Upper lobe of left lung (tissue), 6 donors: Measurements from ENCODE around the gene MEIOB. TPM values are rescaled to one million over a fixed set of nuclear protein-coding genes. Genes with fewer than 3 reads are reported as not detected.

ENCODE experiments used
- ATAC-seq, 2 donors: fragments of 200-7000 bp; cut with Tn5 transposase; one replicate each; pipeline ENCODE4 v1.9.1; 2022; ENCODE audit warnings: mild to moderate bottlenecking in 2 of 2, moderate library complexity in 2 of 2; ENCODE audit not compliant: low FRiP score in 2 of 2
- DNase-seq, 2 donors: peaks; one replicate each; pipeline ENCODE4 v3.0.0-alpha.2; 2019 to 2020
- H3K27ac ChIP-seq, 4 donors: fragments of 200-600 bp; sonication (generic); one replicate each; pipeline ENCODE4 v1.5.1; 2016 to 2019
- H3K27me3 ChIP-seq, 4 donors: fragments of 200-600 bp; sonication (generic); one replicate each; pipeline ENCODE4 v1.5.1; 2017 to 2019
- H3K36me3 ChIP-seq, 4 donors: fragments of 200-600 bp; sonication (generic); one replicate each; pipeline ENCODE4 v1.5.1; 2016 to 2019
- H3K4me1 ChIP-seq, 4 donors: fragments of 200-600 bp; sonication (generic); one replicate each; pipeline ENCODE4 v1.5.1; 2018 to 2019
- H3K4me3 ChIP-seq, 4 donors: fragments of 200-600 bp; sonication (generic); one replicate each; pipeline ENCODE4 v1.5.1; 2017 to 2019; ENCODE audit warnings: mild to moderate bottlenecking in 2 of 4, moderate library complexity in 1 of 4
- H3K9me3 ChIP-seq, 4 donors: fragments of 200-600 bp; sonication (generic); one replicate each; pipeline ENCODE4 v1.5.1; 2018 to 2019
- CTCF ChIP-seq, 6 experiments: fragments of 450-650 bp in 4 of 6; fragments of 200-600 bp in 2 of 6; sonication (generic) in 2 of 6; IDR thresholded peaks; one replicate each; pipeline ENCODE4 v1.5.1; 2016 to 2019; ENCODE audit warnings: antibody characterized with exemption in 6 of 6
- EP300 ChIP-seq, 4 donors: sonication (generic); formaldehyde crosslinking; IDR thresholded peaks; one replicate each; pipeline ENCODE4 v1.5.1; 2017; ENCODE audit warnings: antibody characterized with exemption in 4 of 4, control low read depth in 2 of 4
- POLR2A ChIP-seq, 4 donors: fragments of 450-650 bp; IDR thresholded peaks; one replicate each; pipeline ENCODE4 v1.5.1; 2016 to 2017; ENCODE audit warnings: antibody characterized with exemption in 4 of 4, mild to moderate bottlenecking in 2 of 4
- POLR2AphosphoS5 ChIP-seq, 2 donors: sonication (generic); formaldehyde crosslinking; IDR thresholded peaks; one replicate each; pipeline ENCODE4 v1.5.1; 2017; ENCODE audit warnings: antibody characterized with exemption in 2 of 2
- WGBS, 2 donors: methylation state at CpG; one replicate each; pipeline ENCODE4 v1.1.5; 2017 to 2018; 5-methylcytosine and 5-hydroxymethylcytosine counted together
- total RNA-seq, 6 donors: library from RNA; depleted of rRNA in 4 of 6; stranded (reverse); fragments of >200 nt in 4 of 6; gene quantifications; one replicate each; pipeline versions ENCODE4 v1.1.0 to v1.2.1, GENCODE V29; 2016 to 2021
- donor health status: DM: no; HTN: no; CAD: no; lungs with moderate emphysema.
- donor health status: DM: no; HTN: yes; CAD: no; lungs with severe emphysema.

Gene MEIOB
- total RNA-seq, 6 donors from 2014 or later: 0.54 TPM; not detected in 5

GRCh38 chr16:1787322-1788094, 84.5 kb downstream of the MEIOB start:
- DNase-seq: peak in 1 of 2 donors; percentile 72
- WGBS, 2 donors: 97 to 98% methylated on average over 11 to 41 of the region's 44 CpGs
- Histone ChIP-seq H3K27ac (no peak overlapping the region), H3K9me3 (no peaks in the 10 kb centered on the region), H3K36me3 (peaks cover 3 to 71% (median 43%) of the 10 kb centered on the region in 4 donors), H3K4me1 (peaks cover 11 to 27% (median 11%) of the 10 kb centered on the region in 4 donors), H3K4me3 (no peak overlapping the region), H3K27me3 (no peaks in the 10 kb centered on the region)
- no peak for TF ChIP-seq EP300 (IDR thresholded peaks at IDR 0.05)
- TF ChIP-seq POLR2AphosphoS5 (IDR thresholded peaks at IDR 0.05): no peak
- TF ChIP-seq POLR2A (IDR thresholded peaks at IDR 0.05): no peak
- no peak for TF ChIP-seq CTCF (IDR thresholded peaks at IDR 0.05)
- ATAC-seq: no peak

- H3K9me3 ChIP-seq: no peaks in the 10 kb centered on the region
- no peak for TF ChIP-seq POLR2AphosphoS5 (IDR thresholded peaks at IDR 0.05)
- no peak for TF ChIP-seq POLR2A (IDR thresholded peaks at IDR 0.05)
- no peak for TF ChIP-seq EP300 (IDR thresholded peaks at IDR 0.05)
- no peak for TF ChIP-seq CTCF (IDR thresholded peaks at IDR 0.05)
- H3K36me3 ChIP-seq: peaks cover 3 to 68% (median 40%) of the 10 kb centered on the region in 4 donors
- DNase-seq (no peak), ATAC-seq (no peak)
- H3K4me3 ChIP-seq: no peak overlapping the region
- WGBS, 2 donors: 91 to 100% methylated on average over 4 to 6 of the region's 6 CpGs
- H3K27ac ChIP-seq: no peak overlapping the region
- peaks cover 11 to 28% (median 11%) of the 10 kb centered on the region in 4 donors for H3K4me1 ChIP-seq
- H3K27me3 ChIP-seq: no peaks in the 10 kb centered on the region
These were observed 85.0 kb downstream of the MEIOB start for GRCh38 chr16:1787056-1787321.

DNA sequence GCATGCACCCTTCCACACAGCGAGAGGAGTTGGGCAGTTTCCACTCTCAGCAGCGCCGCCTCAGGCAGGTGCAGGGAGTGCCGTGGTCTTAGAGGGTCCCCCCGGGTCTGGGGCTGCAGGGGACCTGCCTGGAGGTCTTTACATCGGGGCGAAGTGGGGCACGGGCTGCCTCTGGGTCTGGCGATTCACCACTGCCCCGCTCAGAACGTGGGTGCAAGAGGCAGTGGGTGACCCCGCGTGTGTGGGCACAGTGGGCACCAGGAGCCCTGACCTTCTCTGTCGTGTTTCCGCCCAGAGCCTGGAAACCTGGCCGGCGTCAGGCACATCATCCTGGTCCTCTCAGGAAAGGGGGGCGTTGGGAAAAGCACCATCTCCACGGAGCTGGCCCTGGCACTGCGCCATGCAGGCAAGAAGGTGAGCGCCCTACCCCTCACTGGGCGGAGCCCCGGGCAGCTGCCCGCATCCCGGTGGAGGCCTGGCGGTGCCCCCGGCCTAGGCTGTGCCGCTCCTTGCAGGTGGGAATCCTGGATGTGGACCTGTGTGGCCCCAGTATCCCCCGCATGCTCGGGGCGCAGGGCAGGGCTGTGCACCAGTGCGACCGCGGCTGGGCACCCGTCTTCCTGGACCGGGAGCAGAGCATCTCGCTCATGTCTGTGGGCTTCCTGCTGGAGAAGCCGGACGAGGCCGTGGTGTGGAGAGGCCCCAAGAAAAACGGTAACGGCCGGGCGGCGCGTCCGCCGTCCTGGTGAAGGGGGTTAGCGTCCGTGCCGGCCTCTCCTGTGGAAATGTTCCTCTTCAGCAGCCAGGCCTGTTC, 85.5 kb downstream of the MEIOB start:
- no peaks in the 10 kb centered on the region for H3K27me3 ChIP-seq

GRCh38 chr16:1785846-1786170, 86.2 kb downstream of the MEIOB start:
- ATAC-seq (no peak), DNase-seq (peak in 1 of 2 donors; percentile 62)
- no peak overlapping the region for H3K27ac ChIP-seq
- H3K27me3 ChIP-seq: no peaks in the 10 kb centered on the region
- H3K36me3 ChIP-seq: peaks cover 3 to 56% (median 34%) of the 10 kb centered on the region in 4 donors
- H3K4me1 ChIP-seq: peaks cover 20 to 40% (median 21%) of the 10 kb centered on the region in 4 donors
- no peak for TF ChIP-seq POLR2AphosphoS5 (IDR thresholded peaks at IDR 0.05)
- no peak for TF ChIP-seq POLR2A (IDR thresholded peaks at IDR 0.05)
- no peak for TF ChIP-seq CTCF (IDR thresholded peaks at IDR 0.05)
- TF ChIP-seq EP300 (IDR thresholded peaks at IDR 0.05): no peak
- no peaks in the 10 kb centered on the region for H3K9me3 ChIP-seq
- 88 to 91% methylated on average over 8 to 13 of the region's 14 CpGs for WGBS, 2 donors
- no peak overlapping the region for H3K4me3 ChIP-seq

More for the DNA sequence above, 85.5 kb downstream of the MEIOB start:
- peaks cover 14 to 33% (median 14%) of the 10 kb centered on the region in 4 donors for H3K4me1 ChIP-seq
- no peak for ATAC-seq
- DNase-seq: peak in 1 of 2 donors; percentile 82
- no peaks in the 10 kb centered on the region for H3K9me3 ChIP-seq
- H3K36me3 ChIP-seq: peaks cover 3 to 62% (median 37%) of the 10 kb centered on the region in 4 donors
- no peak overlapping the region for H3K4me3 ChIP-seq
- H3K27ac ChIP-seq: no peak overlapping the region
- 90 to 93% methylated on average over 17 to 51 of the region's 51 CpGs for WGBS, 2 donors
- no peak for TF ChIP-seq EP300 (IDR thresholded peaks at IDR 0.05)
- no peak for TF ChIP-seq POLR2AphosphoS5 (IDR thresholded peaks at IDR 0.05)
- no peak for TF ChIP-seq CTCF (IDR thresholded peaks at IDR 0.05)
- TF ChIP-seq POLR2A (IDR thresholded peaks at IDR 0.05): no peak
